IMR-90 (cell line): ENCODE data around the gene TBC1D22B.

Source experiments
- BHLHE40 ChIP-seq: fragments of 150-350 bp; IDR thresholded peaks from 2 replicates; pipeline ENCODE4 v1.6.1; 2016; ENCODE audit warnings: mild to moderate bottlenecking, low read depth, low read length
- CHD1 ChIP-seq: IDR thresholded peaks from 2 replicates; pipeline ENCODE4 v1.6.1; 2012; ENCODE audit warnings: low read depth, low read length, improper control_type of control experiment
- FOS ChIP-seq: fragments of 150-350 bp; IDR thresholded peaks from 2 replicates; pipeline ENCODE4 v1.6.1; 2016; ENCODE audit warnings: low read depth, low read length
- MAFK ChIP-seq: IDR thresholded peaks from 2 replicates; pipeline ENCODE4 v1.6.1; 2012; ENCODE audit warnings: low read depth, low read length, improper control_type of control experiment
- MAZ ChIP-seq: IDR thresholded peaks from 2 replicates; pipeline ENCODE4 v1.6.1; 2012; ENCODE audit warnings: low read depth, mild to moderate bottlenecking, low read length, improper control_type of control experiment, moderate library complexity, borderline replicate concordance
- MXI1 ChIP-seq: IDR thresholded peaks from 2 replicates; pipeline ENCODE4 v1.6.1; 2012; ENCODE audit warnings: low read depth, mild to moderate bottlenecking, low read length, moderate library complexity, borderline replicate concordance
- NFE2L2 ChIP-seq: fragments of 150-350 bp; IDR thresholded peaks from 2 replicates; pipeline ENCODE4 v1.6.1; 2016; ENCODE audit warnings: low read depth, mild to moderate bottlenecking, low read length
- POLR2A ChIP-seq: IDR thresholded peaks from 2 replicates; pipeline ENCODE4 v1.6.1; 2012; ENCODE audit warnings: mild to moderate bottlenecking, low read depth, low read length
- RAD21 ChIP-seq: IDR thresholded peaks from 2 replicates; pipeline ENCODE4 v1.6.1; 2012; ENCODE audit warnings: low read length, improper control_type of control experiment
- RCOR1 ChIP-seq: IDR thresholded peaks from 2 replicates; pipeline ENCODE4 v1.6.1; 2012; ENCODE audit warnings: mild to moderate bottlenecking, low read length, improper control_type of control experiment; ENCODE audit not compliant: insufficient replicate concordance
- RFX5 ChIP-seq: IDR thresholded peaks from 2 replicates; pipeline ENCODE4 v1.8.0; 2012; ENCODE audit warnings: low read depth, mild to moderate bottlenecking, low read length, moderate library complexity
- SMC3 ChIP-seq: fragments of 150-350 bp; IDR thresholded peaks from 2 replicates; pipeline ENCODE4 v1.6.1; 2016; ENCODE audit warnings: low read depth, mild to moderate bottlenecking, antibody characterized with exemption, low read length, moderate library complexity
- TF ChIP-seq, protein P1 (sequence below): conservative IDR thresholded peaks from 2 replicates; pipeline ENCODE4 v1.5.1; 2012; ENCODE audit warnings: mild to moderate bottlenecking, low read depth, low read length, improper control_type of control experiment
- TF ChIP-seq, protein P2 (sequence below): fragments of 150-350 bp; IDR thresholded peaks from 2 replicates; pipeline ENCODE4 v1.6.1; 2017; ENCODE audit warnings: mild to moderate bottlenecking, antibody characterized with exemption, low read length, low read depth

DNA sequence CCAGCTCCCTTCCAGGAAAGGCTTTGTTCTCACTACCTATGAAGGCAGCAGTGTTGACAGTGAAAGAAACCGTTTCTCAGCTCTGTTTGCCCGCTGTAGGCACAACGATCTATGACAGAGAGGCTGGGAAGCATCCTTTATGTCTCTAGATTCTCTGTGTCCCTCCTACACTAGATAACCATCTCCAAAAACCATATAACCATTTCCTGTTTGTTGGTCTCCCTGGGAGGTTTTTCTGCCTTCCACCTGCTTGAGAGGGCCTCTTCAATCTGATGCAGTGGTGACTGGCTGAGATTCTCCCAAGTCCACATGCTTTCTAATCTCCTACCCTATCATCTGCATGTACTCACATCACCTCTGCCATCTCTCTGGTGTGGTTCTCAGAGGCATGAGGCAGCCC, 32.4 kb downstream of the TBC1D22B start:
- TF ChIP-seq, protein P1, sequence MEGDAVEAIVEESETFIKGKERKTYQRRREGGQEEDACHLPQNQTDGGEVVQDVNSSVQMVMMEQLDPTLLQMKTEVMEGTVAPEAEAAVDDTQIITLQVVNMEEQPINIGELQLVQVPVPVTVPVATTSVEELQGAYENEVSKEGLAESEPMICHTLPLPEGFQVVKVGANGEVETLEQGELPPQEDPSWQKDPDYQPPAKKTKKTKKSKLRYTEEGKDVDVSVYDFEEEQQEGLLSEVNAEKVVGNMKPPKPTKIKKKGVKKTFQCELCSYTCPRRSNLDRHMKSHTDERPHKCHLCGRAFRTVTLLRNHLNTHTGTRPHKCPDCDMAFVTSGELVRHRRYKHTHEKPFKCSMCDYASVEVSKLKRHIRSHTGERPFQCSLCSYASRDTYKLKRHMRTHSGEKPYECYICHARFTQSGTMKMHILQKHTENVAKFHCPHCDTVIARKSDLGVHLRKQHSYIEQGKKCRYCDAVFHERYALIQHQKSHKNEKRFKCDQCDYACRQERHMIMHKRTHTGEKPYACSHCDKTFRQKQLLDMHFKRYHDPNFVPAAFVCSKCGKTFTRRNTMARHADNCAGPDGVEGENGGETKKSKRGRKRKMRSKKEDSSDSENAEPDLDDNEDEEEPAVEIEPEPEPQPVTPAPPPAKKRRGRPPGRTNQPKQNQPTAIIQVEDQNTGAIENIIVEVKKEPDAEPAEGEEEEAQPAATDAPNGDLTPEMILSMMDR: no peak
- no peak for TF ChIP-seq SMC3
- TF ChIP-seq, protein P2, sequence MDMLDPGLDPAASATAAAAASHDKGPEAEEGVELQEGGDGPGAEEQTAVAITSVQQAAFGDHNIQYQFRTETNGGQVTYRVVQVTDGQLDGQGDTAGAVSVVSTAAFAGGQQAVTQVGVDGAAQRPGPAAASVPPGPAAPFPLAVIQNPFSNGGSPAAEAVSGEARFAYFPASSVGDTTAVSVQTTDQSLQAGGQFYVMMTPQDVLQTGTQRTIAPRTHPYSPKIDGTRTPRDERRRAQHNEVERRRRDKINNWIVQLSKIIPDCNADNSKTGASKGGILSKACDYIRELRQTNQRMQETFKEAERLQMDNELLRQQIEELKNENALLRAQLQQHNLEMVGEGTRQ: no peak
- no peak for TF ChIP-seq BHLHE40
- no peak for TF ChIP-seq POLR2A
- TF ChIP-seq RAD21: no peak
- no peak for TF ChIP-seq MAZ
- no peak for TF ChIP-seq RFX5
- no peak for TF ChIP-seq FOS
- no peak for TF ChIP-seq NFE2L2
- TF ChIP-seq RCOR1: no peak
- no peak for TF ChIP-seq CHD1
- no peak for TF ChIP-seq MAFK
- TF ChIP-seq MXI1: no peak
